Cardiac fibroblast (primary cell): ENCODE data around the gene DQX1.

ENCODE experiments used
- DNase-seq, 2 donors: peaks; one replicate each; pipeline versions ENCODE4 v3.0.0 to v3.0.0-alpha.2; 2010; ENCODE audit warnings: low read depth in 2 of 2
- H3K4me3 ChIP-seq, 2 donors: replicated peaks in 1 of 2; 1 replicate in 1 of 2; 2 replicates in 1 of 2; pipeline ENCODE4 v1.5.1; 2011; ENCODE audit warnings: low read depth in 2 of 2, low read length in 2 of 2, mild to moderate bottlenecking in 2 of 2, moderate library complexity in 1 of 2
- CTCF ChIP-seq: IDR thresholded peaks from one replicate; pipeline ENCODE4 v1.5.1; 2011; ENCODE audit warnings: low read depth, mild to moderate bottlenecking, low read length, inconsistent platforms

Gene DQX1

GRCh38 chr2:74540291-74540690 is 14.3 kb upstream of the DQX1 start:
- no peak for TF ChIP-seq CTCF
- DNase-seq = no peak
- H3K4me3 ChIP-seq = no peak overlapping the region

- no peak for TF ChIP-seq CTCF
- DNase-seq = no peak
- H3K4me3 ChIP-seq = no peak overlapping the region
Observed at GRCh38 chr2:74538881-74539339, 12.9 kb upstream of the DQX1 start.

GRCh38 chr2:74537140-74537539 is 11.1 kb upstream of the DQX1 start:
- DNase-seq = peak in 1 of 2 donors; percentile 29
- H3K4me3 ChIP-seq = no peak overlapping the region
- TF ChIP-seq CTCF = no peak

- TF ChIP-seq CTCF = no peak
- no peak for DNase-seq
- no peak overlapping the region for H3K4me3 ChIP-seq
Observed at GRCh38 chr2:74536166-74536950, 10.3 kb upstream of the DQX1 start.

- no peak overlapping the region for H3K4me3 ChIP-seq
- no peak for DNase-seq
- no peak for TF ChIP-seq CTCF
Observed at GRCh38 chr2:74535440-74535965, 9.5 kb upstream of the DQX1 start.

- no peak overlapping the region for H3K4me3 ChIP-seq
- TF ChIP-seq CTCF = no peak
- DNase-seq = no peak
Observed at GRCh38 chr2:74534411-74534810, 8.4 kb upstream of the DQX1 start.
